Upper lobe of left lung (tissue), 4 donors: ENCODE data around the gene STK25.

Experiments
- CTCF ChIP-seq, 6 experiments: fragments of 450-650 bp in 4 of 6; fragments of 200-600 bp in 2 of 6; sonication (generic) in 2 of 6; IDR thresholded peaks; one replicate each; pipeline ENCODE4 v1.5.1; 2016 to 2019; ENCODE audit warnings: antibody characterized with exemption in 6 of 6
- EP300 ChIP-seq, 4 donors: sonication (generic); formaldehyde crosslinking; IDR thresholded peaks; one replicate each; pipeline ENCODE4 v1.5.1; 2017; ENCODE audit warnings: antibody characterized with exemption in 4 of 4, control low read depth in 2 of 4
- POLR2A ChIP-seq, 4 donors: fragments of 450-650 bp; IDR thresholded peaks; one replicate each; pipeline ENCODE4 v1.5.1; 2016 to 2017; ENCODE audit warnings: antibody characterized with exemption in 4 of 4, mild to moderate bottlenecking in 2 of 4
- POLR2AphosphoS5 ChIP-seq, 2 donors: sonication (generic); formaldehyde crosslinking; IDR thresholded peaks; one replicate each; pipeline ENCODE4 v1.5.1; 2017; ENCODE audit warnings: antibody characterized with exemption in 2 of 2

- TF ChIP-seq EP300 (IDR thresholded peaks at IDR 0.05) = no peak
- no peak for TF ChIP-seq CTCF (IDR thresholded peaks at IDR 0.05)
- TF ChIP-seq POLR2A (IDR thresholded peaks at IDR 0.05) = no peak
- TF ChIP-seq POLR2AphosphoS5 (IDR thresholded peaks at IDR 0.05) = no peak
Measured at GRCh38 chr2:241454837-241455485, 53.4 kb downstream of the STK25 start.
